ENCODE results near the gene BCOR. TPM values are rescaled to one million over a fixed set of nuclear protein-coding genes. Genes with fewer than 3 reads are reported as not detected.

The BCOR gene
- total RNA-seq, 6 experiments from 2014 or later: 15.0 to 20.3 (median 18.3) TPM

DNA sequence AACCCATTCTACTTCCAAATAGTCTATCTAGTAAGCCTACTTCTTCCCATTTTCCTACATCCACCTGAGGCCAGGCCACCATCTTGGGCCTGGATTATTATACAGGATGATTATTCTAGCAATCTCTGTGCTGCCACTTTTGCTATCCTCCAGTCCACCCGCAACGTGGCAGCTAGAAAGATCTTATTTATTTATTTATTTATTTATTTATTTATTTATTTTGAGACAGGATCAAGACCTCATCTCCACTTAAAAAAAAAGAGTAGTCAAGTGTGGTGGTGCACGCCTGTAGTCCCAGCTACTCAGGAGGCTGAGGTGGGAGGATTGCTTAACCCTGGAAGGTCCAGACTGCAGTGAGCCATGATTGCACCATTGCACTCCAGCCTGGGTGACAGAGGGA, 15.2 kb upstream of the BCOR start:
- Mint-ChIP-seq H3K4me1 (ENCODE audit: low read depth) (peaks cover 6% of the 10 kb centered on the region), H3K27ac (no peak overlapping the region), H3K27me3 (ENCODE audit: insufficient read depth) (no peaks in the 10 kb centered on the region), H3K36me3 (ENCODE audit: low read depth) (no peaks in the 10 kb centered on the region), H3K9me3 (no peaks in the 10 kb centered on the region), H3K4me3 (no peak overlapping the region)
- no peak for DNase-seq
- TF ChIP-seq, protein P1, sequence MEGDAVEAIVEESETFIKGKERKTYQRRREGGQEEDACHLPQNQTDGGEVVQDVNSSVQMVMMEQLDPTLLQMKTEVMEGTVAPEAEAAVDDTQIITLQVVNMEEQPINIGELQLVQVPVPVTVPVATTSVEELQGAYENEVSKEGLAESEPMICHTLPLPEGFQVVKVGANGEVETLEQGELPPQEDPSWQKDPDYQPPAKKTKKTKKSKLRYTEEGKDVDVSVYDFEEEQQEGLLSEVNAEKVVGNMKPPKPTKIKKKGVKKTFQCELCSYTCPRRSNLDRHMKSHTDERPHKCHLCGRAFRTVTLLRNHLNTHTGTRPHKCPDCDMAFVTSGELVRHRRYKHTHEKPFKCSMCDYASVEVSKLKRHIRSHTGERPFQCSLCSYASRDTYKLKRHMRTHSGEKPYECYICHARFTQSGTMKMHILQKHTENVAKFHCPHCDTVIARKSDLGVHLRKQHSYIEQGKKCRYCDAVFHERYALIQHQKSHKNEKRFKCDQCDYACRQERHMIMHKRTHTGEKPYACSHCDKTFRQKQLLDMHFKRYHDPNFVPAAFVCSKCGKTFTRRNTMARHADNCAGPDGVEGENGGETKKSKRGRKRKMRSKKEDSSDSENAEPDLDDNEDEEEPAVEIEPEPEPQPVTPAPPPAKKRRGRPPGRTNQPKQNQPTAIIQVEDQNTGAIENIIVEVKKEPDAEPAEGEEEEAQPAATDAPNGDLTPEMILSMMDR (IDR thresholded peaks at IDR 0.05): no peak

DNA sequence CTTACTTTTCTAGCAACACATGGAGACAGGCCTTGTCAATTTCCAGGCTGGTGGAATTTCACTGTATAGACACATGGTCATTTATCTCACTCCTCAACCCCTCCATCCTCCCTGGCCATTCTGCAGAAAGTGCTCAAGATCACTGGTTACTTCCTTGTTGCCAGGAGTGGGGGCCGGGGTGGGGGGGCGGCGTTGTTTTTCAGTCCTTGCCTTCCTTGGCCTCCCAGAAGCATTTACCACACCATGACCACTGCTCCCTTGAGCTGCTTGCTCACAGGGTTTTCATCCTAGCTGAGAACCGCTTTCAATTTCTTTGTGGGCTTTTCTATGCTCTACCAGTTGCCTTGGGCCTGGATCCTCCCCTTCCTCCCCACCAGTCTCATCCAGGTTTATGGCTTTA, 14.1 kb upstream of the BCOR start:
- peaks cover 14% of the 10 kb centered on the region for H3K4me1 Mint-ChIP-seq (ENCODE audit: low read depth)
- H3K36me3 Mint-ChIP-seq (ENCODE audit: low read depth): no peaks in the 10 kb centered on the region
- H3K27ac Mint-ChIP-seq: no peak overlapping the region
- no peaks in the 10 kb centered on the region for H3K27me3 Mint-ChIP-seq (ENCODE audit: insufficient read depth)
- H3K4me3 Mint-ChIP-seq: no peak overlapping the region
- TF ChIP-seq, protein P1 (IDR thresholded peaks at IDR 0.05): no peak
- no peaks in the 10 kb centered on the region for H3K9me3 Mint-ChIP-seq
- DNase-seq: no peak

DNA sequence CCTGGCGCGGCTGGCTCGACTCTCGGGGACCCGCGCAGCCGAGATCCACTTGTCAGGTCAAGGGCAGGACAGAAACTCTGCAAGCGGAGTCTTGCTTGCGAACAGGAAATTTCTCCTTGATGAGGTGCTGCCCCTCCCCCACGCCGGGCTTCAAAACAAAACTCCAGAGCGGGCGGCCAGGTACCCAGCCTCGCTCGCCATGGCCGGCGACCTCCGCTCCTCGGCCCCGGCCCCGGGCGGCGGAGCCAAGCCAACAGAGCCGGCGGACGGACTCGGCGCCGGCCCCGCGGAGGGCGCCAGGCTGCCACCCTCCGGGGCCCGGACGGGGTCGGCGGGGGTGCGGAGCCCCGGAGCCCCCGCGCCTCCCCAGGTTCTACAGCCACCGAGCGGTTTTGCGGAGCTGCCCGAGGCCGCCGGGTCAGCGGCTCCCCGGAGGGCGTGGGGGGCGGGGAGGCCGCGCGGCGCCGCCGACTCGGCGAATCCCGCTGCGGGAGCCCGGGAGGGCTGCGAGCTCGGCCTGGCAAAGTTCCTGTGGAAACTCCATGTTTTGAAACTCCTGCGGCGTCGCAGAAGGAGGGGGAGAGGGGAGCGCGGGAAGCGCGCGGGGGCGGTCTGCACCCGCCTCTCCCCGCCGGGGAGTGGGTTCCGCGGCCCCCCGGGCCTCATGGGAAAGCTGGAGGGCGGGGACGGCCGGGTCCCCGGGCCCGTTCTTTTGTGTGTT, 11.7 kb upstream of the BCOR start:
- Mint-ChIP-seq H3K4me1 (ENCODE audit: low read depth) (peaks cover 16% of the 10 kb centered on the region), H3K9me3 (no peaks in the 10 kb centered on the region), H3K36me3 (ENCODE audit: low read depth) (no peaks in the 10 kb centered on the region), H3K27ac (no peak overlapping the region), H3K27me3 (ENCODE audit: insufficient read depth) (no peaks in the 10 kb centered on the region), H3K4me3 (0 out of 2 replicates have a peak overlapping the region, but pooled peaks have one; percentile 57)
- TF ChIP-seq, protein P1 (IDR thresholded peaks at IDR 0.05): no peak
- DNase-seq: no peak

DNA sequence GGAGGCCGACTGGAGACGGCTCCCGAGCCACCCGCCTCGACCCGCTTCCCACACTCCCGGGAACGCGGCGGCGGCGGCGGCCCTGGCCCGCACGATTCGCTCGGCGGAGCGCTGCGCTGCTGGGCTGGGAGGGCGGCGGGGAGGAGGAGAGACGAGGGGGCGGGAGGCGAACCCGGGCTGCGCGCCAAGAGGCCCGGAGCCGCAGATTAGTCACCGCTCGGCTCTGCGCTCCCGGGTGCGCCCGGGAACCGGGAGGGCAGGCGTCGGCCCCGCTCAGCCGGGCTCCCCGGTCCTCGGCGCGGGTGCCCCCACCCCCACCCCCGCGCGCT, 11.2 kb upstream of the BCOR start:
- H3K4me3 Mint-ChIP-seq: peak overlapping the region; percentile 58; the same call in 1 of the 2 replicates
- no peaks in the 10 kb centered on the region for H3K9me3 Mint-ChIP-seq
- no peaks in the 10 kb centered on the region for H3K27me3 Mint-ChIP-seq (ENCODE audit: insufficient read depth)
- DNase-seq: peak; percentile 58
- peaks cover 16% of the 10 kb centered on the region for H3K4me1 Mint-ChIP-seq (ENCODE audit: low read depth)
- H3K36me3 Mint-ChIP-seq (ENCODE audit: low read depth): no peaks in the 10 kb centered on the region
- no peak overlapping the region for H3K27ac Mint-ChIP-seq
- TF ChIP-seq, protein P1 (IDR thresholded peaks at IDR 0.05): no peak

DNA sequence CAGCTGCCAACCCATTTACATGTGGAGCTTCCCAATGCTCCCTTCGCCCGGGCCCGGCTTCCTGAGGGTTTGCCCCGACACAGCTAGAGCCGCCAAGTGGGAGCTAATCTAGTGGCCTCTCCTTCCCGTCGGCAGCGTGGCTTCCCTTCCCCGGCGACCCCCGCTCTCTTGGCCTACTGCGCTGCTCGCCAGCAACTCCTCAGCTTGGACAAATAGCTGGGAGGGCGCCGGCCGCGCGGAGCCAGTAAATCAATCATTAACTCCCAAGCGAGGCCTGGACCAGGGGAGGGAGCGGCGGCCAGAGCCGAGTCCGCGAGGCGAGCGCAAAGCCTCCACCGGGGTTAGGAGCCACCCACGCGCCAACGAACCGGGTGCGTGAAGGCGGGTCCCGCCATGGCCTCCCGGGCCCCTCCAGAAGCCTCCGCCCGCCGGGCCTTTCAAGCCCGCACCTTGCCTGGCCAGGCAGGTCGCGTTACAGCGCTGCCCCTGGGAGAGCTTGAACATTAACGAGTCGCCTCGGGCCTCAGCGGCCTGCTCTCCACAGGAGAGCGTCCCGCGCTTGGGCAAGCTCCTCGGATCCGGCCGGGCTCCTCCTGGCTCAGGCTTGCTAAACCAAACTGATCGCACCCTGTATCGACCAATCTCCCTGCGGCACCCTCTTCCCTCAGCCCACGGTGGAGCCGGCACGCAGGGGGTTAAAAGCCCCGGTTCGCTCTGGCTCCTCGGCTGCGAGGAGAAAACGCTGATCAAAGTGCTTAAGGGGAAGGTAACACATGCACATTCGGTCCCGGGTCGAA, 10.6 kb upstream of the BCOR start:
- H3K27ac Mint-ChIP-seq: peak overlapping the region; percentile 57; the same call in 1 of the 2 replicates
- peak overlapping the region; percentile 58 for H3K4me3 Mint-ChIP-seq
- TF ChIP-seq, protein P1 (IDR thresholded peaks at IDR 0.05): no peak
- no peaks in the 10 kb centered on the region for H3K9me3 Mint-ChIP-seq
- H3K27me3 Mint-ChIP-seq (ENCODE audit: insufficient read depth): no peaks in the 10 kb centered on the region
- DNase-seq: no peak
- peaks cover 16% of the 10 kb centered on the region for H3K4me1 Mint-ChIP-seq (ENCODE audit: low read depth)
- no peaks in the 10 kb centered on the region for H3K36me3 Mint-ChIP-seq (ENCODE audit: low read depth)

Data from HFFc6 (cell line).